Hepatocyte (in vitro differentiated cells): ENCODE results near the gene ATP2B3.
"Not testable (repeated sequence)": the region's sequence is repeated elsewhere in the genome, so short reads cannot be mapped to it uniquely, and the experiment has no call there.

Experiments used
- CTCF ChIP-seq: fragments of 200-600 bp; sonication (generic); IDR thresholded peaks from 2 replicates; pipeline ENCODE4 v1.5.1; 2016; ENCODE audit warnings: antibody characterized with exemption, mild to moderate bottlenecking; ENCODE audit not compliant: poor library complexity
- EZH2 ChIP-seq: fragments of 200-600 bp; sonication (generic); IDR thresholded peaks from 2 replicates; pipeline ENCODE4 v1.6.1; 2016; ENCODE audit warnings: antibody characterized with exemption, mild to moderate bottlenecking, borderline replicate concordance
- EZH2phosphoT487 ChIP-seq: fragments of 200-600 bp; sonication (generic); IDR thresholded peaks from one replicate; pipeline ENCODE4 v1.6.1; 2018; ENCODE audit warnings: antibody characterized with exemption, mild to moderate bottlenecking, low read depth, moderate library complexity; ENCODE audit not compliant: unreplicated experiment, severe bottlenecking

- TF ChIP-seq CTCF, EZH2, EZH2phosphoT487: not testable (repeated sequence)
Observed at GRCh38 chrX:153604666-153605380, 87.4 kb downstream of the ATP2B3 start.
